Testis (tissue), 2 donors: ENCODE results near the gene USP49.

Experiments used
- POLR2A ChIP-seq: fragments of 450-650 bp; IDR thresholded peaks from one replicate; pipeline ENCODE4 v1.6.1; 2017; ENCODE audit warnings: antibody characterized with exemption, mild to moderate bottlenecking, moderate library complexity
- TF ChIP-seq, protein P1 (sequence below), 3 experiments: fragments of 450-650 bp in 2 of 3; fragments of 200-600 bp in 1 of 3; sonication (generic) in 1 of 3; IDR thresholded peaks; one replicate each; pipeline ENCODE4 v1.5.1; 2016 to 2019; ENCODE audit warnings: antibody characterized with exemption in 3 of 3, mild to moderate bottlenecking in 2 of 3, moderate library complexity in 1 of 3

GRCh38 chr6:41740366-41741162 is 154.6 kb downstream of the USP49 start:
- no peak for TF ChIP-seq POLR2A
- TF ChIP-seq, protein P1, sequence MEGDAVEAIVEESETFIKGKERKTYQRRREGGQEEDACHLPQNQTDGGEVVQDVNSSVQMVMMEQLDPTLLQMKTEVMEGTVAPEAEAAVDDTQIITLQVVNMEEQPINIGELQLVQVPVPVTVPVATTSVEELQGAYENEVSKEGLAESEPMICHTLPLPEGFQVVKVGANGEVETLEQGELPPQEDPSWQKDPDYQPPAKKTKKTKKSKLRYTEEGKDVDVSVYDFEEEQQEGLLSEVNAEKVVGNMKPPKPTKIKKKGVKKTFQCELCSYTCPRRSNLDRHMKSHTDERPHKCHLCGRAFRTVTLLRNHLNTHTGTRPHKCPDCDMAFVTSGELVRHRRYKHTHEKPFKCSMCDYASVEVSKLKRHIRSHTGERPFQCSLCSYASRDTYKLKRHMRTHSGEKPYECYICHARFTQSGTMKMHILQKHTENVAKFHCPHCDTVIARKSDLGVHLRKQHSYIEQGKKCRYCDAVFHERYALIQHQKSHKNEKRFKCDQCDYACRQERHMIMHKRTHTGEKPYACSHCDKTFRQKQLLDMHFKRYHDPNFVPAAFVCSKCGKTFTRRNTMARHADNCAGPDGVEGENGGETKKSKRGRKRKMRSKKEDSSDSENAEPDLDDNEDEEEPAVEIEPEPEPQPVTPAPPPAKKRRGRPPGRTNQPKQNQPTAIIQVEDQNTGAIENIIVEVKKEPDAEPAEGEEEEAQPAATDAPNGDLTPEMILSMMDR (IDR thresholded peaks at IDR 0.05) = no peak
